ENCODE results near the gene DYSF.

Gene DYSF

DNA sequence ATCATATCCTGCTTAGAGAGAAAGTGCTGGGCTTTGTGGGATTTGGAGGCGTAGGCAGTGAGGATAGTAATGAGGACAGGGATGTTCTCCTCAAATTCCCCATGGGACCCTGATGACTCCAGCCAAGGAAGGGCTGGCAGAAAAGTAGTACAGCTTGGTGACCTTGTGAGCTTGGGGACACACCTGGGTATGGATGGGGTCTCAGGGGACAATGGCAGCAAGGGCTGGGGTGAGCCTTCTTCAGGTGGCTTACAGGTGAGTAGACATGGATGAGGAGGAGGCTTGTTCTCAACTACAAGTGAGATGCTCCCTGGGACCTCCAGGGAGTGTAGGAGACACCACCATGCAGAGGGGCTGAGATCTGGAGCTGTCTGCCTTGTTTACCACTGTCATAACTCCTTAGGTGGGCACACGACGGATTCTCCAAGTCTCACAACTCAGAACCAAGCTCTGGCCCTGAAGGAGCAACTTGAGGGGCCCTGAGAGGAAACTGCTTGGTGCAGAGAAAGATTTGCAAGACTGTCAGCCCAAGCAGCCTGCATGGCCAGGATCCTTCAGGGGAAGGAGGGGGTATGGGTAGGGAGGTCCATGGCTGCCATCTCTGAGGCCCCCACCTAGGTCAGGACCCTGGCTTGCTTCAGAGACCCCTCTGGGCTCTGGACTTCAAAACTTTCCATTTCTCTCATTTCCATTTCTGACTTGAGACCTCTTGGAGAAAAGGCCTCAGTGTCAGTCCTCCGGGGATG is 262.8 kb downstream of the DYSF start:
- no peak for DNase-seq (ENCODE audit: low read depth, low spot score)
- Histone ChIP-seq H3K9me3 (ENCODE audit: low read depth, low read length) (no peaks in the 10 kb centered on the region), H3K36me3 (ENCODE audit: insufficient read depth, low read length) (no peaks in the 10 kb centered on the region), H3K4me3 (no peak overlapping the region), H3K9ac (ENCODE audit: insufficient read length) (no peak overlapping the region), H3K27ac (no peak overlapping the region)
- no peak for TF ChIP-seq POLR2AphosphoS5 (IDR thresholded peaks at IDR 0.05; ENCODE audit: borderline replicate concordance, low read depth, low read length)
- TF ChIP-seq EZH2 (IDR thresholded peaks at IDR 0.05): no peak
- no peak for TF ChIP-seq FOXP2 (optimal IDR thresholded peaks at IDR 0.05; ENCODE audit: control extremely low read depth, extremely low read length, insufficient read depth)

DNA sequence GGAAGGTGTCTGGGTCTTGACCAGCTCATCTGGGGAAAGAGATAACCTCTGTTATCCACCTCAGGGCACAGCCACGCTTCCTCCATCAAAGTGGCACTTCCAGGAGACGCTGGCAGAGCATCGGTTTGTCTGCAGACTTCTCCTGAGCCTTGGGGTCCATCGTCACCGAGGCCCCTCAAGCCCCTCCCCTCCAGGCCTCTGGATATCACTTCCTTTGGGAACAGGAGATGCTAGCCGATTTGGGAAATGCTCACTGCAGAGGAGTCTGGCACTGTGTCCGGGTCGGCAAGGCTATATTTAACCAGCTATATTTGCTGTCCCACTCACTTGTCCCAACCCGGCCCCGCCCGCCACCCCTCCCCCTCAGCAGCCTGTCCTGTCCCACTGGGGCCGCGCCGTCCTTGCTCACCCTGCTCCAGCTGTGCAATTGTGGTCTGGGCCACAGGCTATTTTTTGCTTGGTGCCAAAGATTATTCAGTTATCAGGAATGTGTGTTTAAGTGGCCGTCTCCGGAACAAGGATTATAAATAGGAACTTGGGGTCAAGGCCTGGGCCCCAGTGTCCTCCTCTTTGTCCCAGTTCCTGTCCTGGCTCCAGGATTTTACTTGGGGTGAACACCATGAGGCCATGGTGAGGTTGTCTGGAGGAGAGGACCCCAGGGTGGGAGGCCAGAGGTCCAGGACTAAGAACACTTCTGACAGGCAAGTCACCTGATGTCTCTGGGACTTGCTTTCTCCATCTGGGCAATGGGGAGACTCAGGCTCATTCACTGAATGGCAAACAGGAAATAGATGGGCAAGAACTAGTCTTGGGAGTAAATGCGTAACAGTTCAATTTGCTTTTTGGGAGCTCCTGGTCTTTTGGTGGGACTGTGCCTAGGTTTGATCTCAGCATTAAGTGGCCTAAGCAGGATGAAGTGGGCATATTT is 263.6 kb downstream of the DYSF start:
- Histone ChIP-seq H3K4me3 (no peak overlapping the region), H3K36me3 (ENCODE audit: insufficient read depth, low read length) (no peaks in the 10 kb centered on the region), H3K9ac (ENCODE audit: insufficient read length) (no peak overlapping the region), H3K9me3 (ENCODE audit: low read depth, low read length) (no peaks in the 10 kb centered on the region), H3K27ac (no peak overlapping the region)
- TF ChIP-seq EZH2 (IDR thresholded peaks at IDR 0.05) (no peak), FOXP2 (optimal IDR thresholded peaks at IDR 0.05; ENCODE audit: control extremely low read depth, extremely low read length, insufficient read depth) (no peak), POLR2AphosphoS5 (IDR thresholded peaks at IDR 0.05; ENCODE audit: borderline replicate concordance, low read depth, low read length) (no peak)
- DNase-seq (ENCODE audit: low read depth, low spot score): no peak

DNA sequence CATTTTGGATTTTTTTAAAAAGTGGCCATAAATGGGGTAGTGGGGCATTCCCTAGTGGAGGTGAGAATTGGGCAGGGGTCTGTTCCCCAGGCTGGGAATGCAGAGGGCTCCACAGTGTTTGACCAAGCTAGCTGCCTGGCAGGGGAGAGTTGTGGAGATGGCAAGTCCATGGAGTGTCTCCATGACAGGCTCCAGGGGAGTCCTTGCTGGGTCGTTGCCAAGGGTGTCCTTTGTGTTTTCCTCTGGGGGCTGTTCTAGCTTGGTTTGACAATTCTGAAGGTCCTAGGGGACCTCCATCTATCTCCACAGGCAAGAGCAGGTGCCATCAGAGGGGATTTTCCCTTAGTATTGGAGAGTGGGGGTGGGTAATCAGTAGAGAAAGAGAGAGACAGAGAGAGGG is 265.3 kb downstream of the DYSF start:
- H3K27ac ChIP-seq: no peak overlapping the region
- H3K9ac ChIP-seq (ENCODE audit: insufficient read length): no peak overlapping the region
- no peaks in the 10 kb centered on the region for H3K36me3 ChIP-seq (ENCODE audit: insufficient read depth, low read length)
- no peak for DNase-seq (ENCODE audit: low read depth, low spot score)
- no peaks in the 10 kb centered on the region for H3K9me3 ChIP-seq (ENCODE audit: low read depth, low read length)
- no peak overlapping the region for H3K4me3 ChIP-seq
- TF ChIP-seq EZH2 (IDR thresholded peaks at IDR 0.05): no peak
- no peak for TF ChIP-seq FOXP2 (optimal IDR thresholded peaks at IDR 0.05; ENCODE audit: control extremely low read depth, extremely low read length, insufficient read depth)
- no peak for TF ChIP-seq POLR2AphosphoS5 (IDR thresholded peaks at IDR 0.05; ENCODE audit: borderline replicate concordance, low read depth, low read length)

DNA sequence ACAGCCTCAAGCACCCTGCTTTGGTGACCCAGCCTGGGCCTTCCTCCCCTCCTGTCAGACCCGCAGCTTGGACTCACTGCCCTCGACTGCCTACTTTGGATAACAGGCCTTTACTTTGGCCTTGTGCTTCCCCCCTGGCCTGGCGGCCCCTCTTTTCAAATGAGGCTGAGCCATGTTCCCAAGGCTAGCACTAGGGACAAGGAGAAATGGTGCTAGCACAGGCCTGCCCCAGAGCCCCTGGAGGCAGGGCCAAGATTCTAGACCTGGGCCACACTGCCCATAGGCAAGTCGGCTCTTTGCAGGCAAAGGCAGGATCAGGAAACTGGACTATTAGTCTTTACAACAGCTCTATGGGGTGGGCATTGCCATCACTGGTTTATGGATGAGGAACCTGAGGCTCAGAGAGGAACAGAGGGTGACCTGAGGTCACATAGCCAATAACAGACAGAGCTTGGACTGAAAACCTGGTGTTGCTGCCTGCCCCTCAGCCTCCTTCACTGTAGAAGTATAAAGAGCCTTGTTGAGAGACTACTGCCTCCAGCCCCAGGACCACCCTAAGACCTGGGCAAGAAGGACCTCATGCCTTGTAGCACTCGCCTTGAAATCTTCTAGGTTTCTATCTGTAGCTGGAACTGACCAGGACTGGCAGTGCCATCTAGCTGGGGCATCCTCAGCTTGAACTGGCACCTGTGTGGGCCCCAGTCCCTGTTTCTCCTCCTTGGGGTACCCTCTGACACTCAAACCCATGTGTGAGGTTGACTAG is 266.3 kb downstream of the DYSF start:
- DNase-seq (ENCODE audit: low read depth, low spot score): no peak
- no peak overlapping the region for H3K27ac ChIP-seq
- TF ChIP-seq POLR2AphosphoS5 (IDR thresholded peaks at IDR 0.05; ENCODE audit: borderline replicate concordance, low read depth, low read length) (no peak), FOXP2 (optimal IDR thresholded peaks at IDR 0.05; ENCODE audit: control extremely low read depth, extremely low read length, insufficient read depth) (no peak), EZH2 (IDR thresholded peaks at IDR 0.05) (no peak)
- no peak overlapping the region for H3K4me3 ChIP-seq
- no peak overlapping the region for H3K9ac ChIP-seq (ENCODE audit: insufficient read length)
- no peaks in the 10 kb centered on the region for H3K36me3 ChIP-seq (ENCODE audit: insufficient read depth, low read length)
- H3K9me3 ChIP-seq (ENCODE audit: low read depth, low read length): peaks cover under 1% of the 10 kb centered on the region; the same call in 1 of the 2 replicates

DNA sequence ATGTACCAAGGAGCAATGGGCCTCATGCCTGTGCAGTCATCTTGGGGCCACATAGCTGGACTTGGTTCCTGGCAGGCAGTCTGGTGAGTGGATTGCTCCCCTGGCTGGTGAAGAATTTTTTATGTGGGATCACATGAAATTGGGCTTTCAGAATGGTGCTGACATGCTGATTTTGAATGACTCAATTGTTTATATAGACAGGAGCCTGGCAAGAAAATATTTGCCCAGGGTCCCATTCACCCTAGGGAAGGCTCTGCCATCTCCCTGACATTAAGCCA is 266.9 kb downstream of the DYSF start:
- Histone ChIP-seq H3K9ac (ENCODE audit: insufficient read length) (no peak overlapping the region), H3K36me3 (ENCODE audit: insufficient read depth, low read length) (no peaks in the 10 kb centered on the region), H3K9me3 (ENCODE audit: low read depth, low read length) (peaks cover 6% of the 10 kb centered on the region; the same call in 1 of the 2 replicates), H3K27ac (no peak overlapping the region), H3K4me3 (no peak overlapping the region)
- no peak for DNase-seq (ENCODE audit: low read depth, low spot score)
- no peak for TF ChIP-seq EZH2 (IDR thresholded peaks at IDR 0.05)
- TF ChIP-seq POLR2AphosphoS5 (IDR thresholded peaks at IDR 0.05; ENCODE audit: borderline replicate concordance, low read depth, low read length): no peak
- no peak for TF ChIP-seq FOXP2 (optimal IDR thresholded peaks at IDR 0.05; ENCODE audit: control extremely low read depth, extremely low read length, insufficient read depth)

DNA sequence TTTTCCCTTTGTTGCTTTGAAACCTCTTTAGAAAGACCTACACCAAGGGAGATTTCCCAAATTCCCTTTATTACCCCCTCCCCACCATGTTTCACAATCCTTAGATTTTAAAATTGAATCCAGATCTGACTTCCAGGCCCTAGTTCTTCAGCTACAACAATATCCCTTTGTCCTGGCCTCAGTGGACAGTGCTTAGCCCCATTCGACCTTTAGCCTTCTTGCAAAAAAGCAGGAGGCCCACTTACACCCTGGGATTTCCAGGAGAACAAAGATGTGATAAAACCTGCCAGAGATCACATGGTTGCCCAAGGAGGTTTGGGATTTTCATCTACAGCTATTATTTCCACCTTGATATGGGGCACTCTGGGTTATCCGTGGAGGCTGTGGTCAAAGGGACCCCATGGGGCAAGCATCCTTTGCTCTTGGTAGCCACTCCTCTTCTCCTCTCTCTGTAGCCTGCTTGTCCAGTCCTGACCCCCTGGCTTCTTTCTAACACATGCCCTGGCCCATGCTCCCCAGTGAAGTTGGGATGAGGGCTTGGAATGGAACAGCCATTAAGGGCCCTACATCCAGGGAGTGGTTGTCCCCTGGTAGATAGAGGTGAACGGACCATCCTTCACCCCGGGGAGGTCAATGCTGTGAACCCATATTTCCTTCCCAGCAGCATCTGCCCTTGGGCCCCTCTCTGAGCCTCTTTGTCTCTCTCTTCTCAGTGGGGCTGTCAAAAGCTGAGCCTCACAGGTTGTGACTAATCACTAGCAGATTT is 267.4 kb downstream of the DYSF start:
- no peak for TF ChIP-seq POLR2AphosphoS5 (IDR thresholded peaks at IDR 0.05; ENCODE audit: borderline replicate concordance, low read depth, low read length)
- no peak for TF ChIP-seq EZH2 (IDR thresholded peaks at IDR 0.05)
- TF ChIP-seq FOXP2 (optimal IDR thresholded peaks at IDR 0.05; ENCODE audit: control extremely low read depth, extremely low read length, insufficient read depth): no peak
- Histone ChIP-seq H3K4me3 (no peak overlapping the region), H3K9ac (ENCODE audit: insufficient read length) (no peak overlapping the region), H3K27ac (no peak overlapping the region), H3K36me3 (ENCODE audit: insufficient read depth, low read length) (no peaks in the 10 kb centered on the region), H3K9me3 (ENCODE audit: low read depth, low read length) (peaks cover 8% of the 10 kb centered on the region; the same call in 1 of the 2 replicates)
- DNase-seq (ENCODE audit: low read depth, low spot score): no peak

DNA sequence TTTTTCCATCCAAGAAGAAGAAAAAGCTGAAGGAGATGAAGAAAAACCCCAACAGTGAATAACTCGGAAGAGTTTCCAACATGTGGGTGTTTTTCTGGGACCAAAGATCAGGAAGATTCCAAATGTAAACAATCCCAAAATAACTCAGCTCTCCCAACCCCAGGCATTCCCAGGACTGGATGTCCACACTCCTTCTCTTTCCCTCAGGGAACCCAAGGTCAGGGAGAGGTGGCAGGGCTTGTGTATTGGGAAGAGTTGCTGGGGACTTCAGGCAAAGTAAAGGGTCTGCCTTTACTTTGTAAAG is 268.0 kb downstream of the DYSF start:
- no peak overlapping the region for H3K4me3 ChIP-seq
- H3K9me3 ChIP-seq (ENCODE audit: low read depth, low read length): peaks cover 8% of the 10 kb centered on the region; the same call in 1 of the 2 replicates
- DNase-seq (ENCODE audit: low read depth, low spot score): no peak
- H3K36me3 ChIP-seq (ENCODE audit: insufficient read depth, low read length): no peaks in the 10 kb centered on the region
- TF ChIP-seq EZH2 (IDR thresholded peaks at IDR 0.05) (no peak), POLR2AphosphoS5 (IDR thresholded peaks at IDR 0.05; ENCODE audit: borderline replicate concordance, low read depth, low read length) (no peak), FOXP2 (optimal IDR thresholded peaks at IDR 0.05; ENCODE audit: control extremely low read depth, extremely low read length, insufficient read depth) (no peak)
- no peak overlapping the region for H3K27ac ChIP-seq
- H3K9ac ChIP-seq (ENCODE audit: insufficient read length): no peak overlapping the region

All from SK-N-MC (cell line).